Measurements from ENCODE around the gene ANGEL1.

ANGEL1 gene

DNA sequence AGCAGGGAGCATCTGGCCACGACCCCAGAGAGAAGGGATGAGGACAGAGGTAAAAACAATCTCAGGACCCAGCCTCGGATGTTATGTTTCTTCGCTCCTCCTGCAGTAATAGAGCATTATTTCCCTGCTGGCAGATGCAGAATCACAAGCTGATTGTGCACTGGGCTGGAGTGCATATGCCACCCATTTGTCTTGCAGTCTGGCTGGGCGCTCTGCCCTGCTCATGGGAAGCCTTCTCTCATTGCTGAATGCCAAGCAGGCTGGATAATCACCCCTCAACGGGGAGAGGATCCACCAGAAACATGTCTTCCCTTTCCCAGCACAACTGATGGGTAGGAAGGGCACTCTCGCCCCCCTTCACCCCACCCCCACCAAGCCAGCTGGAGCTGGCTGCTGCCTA lies 59.9 kb downstream of the ANGEL1 start:
- TF ChIP-seq NFIC (IDR thresholded peaks at IDR 0.05) = no peak
- no peak for TF ChIP-seq RAD21 (IDR thresholded peaks at IDR 0.05; ENCODE audit: low read depth)
- TF ChIP-seq YY1 (IDR thresholded peaks at IDR 0.05; ENCODE audit: low read depth) = no peak
- TF ChIP-seq TEAD4 (IDR thresholded peaks at IDR 0.05) = no peak
- no peak for TF ChIP-seq ZBTB7A (IDR thresholded peaks at IDR 0.05; ENCODE audit: low read depth)
- TF ChIP-seq MAX (IDR thresholded peaks at IDR 0.05) = no peak
- no peak for TF ChIP-seq FOXM1 (IDR thresholded peaks at IDR 0.05; ENCODE audit: borderline replicate concordance, low read depth)
- no peak for TF ChIP-seq TCF12 (IDR thresholded peaks at IDR 0.05; ENCODE audit: low read depth)
- no peak for TF ChIP-seq USF1 (IDR thresholded peaks at IDR 0.05)
- no peak for TF ChIP-seq REST (IDR thresholded peaks at IDR 0.05; ENCODE audit: low read depth)
- no peak for TF ChIP-seq CREB1 (IDR thresholded peaks at IDR 0.05; ENCODE audit: low read depth)
- no peak for TF ChIP-seq TAF1 (IDR thresholded peaks at IDR 0.05; ENCODE audit: low read depth)
- no peak for TF ChIP-seq EP300 (IDR thresholded peaks at IDR 0.05; ENCODE audit: borderline replicate concordance)
- no peak for TF ChIP-seq CEBPB (IDR thresholded peaks at IDR 0.05)
- TF ChIP-seq EGR1 (IDR thresholded peaks at IDR 0.05) = no peak

DNA sequence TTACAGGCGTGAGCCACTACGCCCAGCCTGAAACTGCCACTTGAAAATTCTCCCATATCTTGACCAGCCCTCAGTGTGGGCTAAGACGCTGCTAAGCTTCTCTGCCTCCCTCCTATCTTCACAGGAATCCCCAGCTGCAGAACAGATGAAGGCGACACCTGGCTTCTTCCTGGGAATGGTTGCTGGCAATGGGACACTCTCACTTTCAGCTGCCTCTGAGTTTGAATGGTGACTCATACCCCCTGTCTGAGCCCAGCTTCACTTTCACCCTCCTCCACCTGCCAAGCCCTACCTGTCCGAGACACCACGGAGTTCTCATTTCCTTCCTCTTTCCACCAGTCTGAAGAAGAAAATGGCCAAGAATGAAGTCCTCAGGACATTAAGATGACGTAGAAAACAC lies 69.7 kb downstream of the ANGEL1 start:
- TF ChIP-seq CEBPB (IDR thresholded peaks at IDR 0.05) = no peak
- no peak for TF ChIP-seq TAF1 (IDR thresholded peaks at IDR 0.05; ENCODE audit: low read depth)
- TF ChIP-seq CREB1 (IDR thresholded peaks at IDR 0.05; ENCODE audit: low read depth) = no peak
- TF ChIP-seq EP300 (IDR thresholded peaks at IDR 0.05; ENCODE audit: borderline replicate concordance) = no peak
- no peak for TF ChIP-seq YY1 (IDR thresholded peaks at IDR 0.05; ENCODE audit: low read depth)
- TF ChIP-seq FOXM1 (IDR thresholded peaks at IDR 0.05; ENCODE audit: borderline replicate concordance, low read depth) = no peak
- no peak for TF ChIP-seq TEAD4 (IDR thresholded peaks at IDR 0.05)
- TF ChIP-seq TCF12 (IDR thresholded peaks at IDR 0.05; ENCODE audit: low read depth) = no peak
- TF ChIP-seq NFIC (IDR thresholded peaks at IDR 0.05) = no peak
- no peak for TF ChIP-seq USF1 (IDR thresholded peaks at IDR 0.05)
- no peak for TF ChIP-seq EGR1 (IDR thresholded peaks at IDR 0.05)
- TF ChIP-seq ZBTB7A (IDR thresholded peaks at IDR 0.05; ENCODE audit: low read depth) = no peak

- TF ChIP-seq CREB1 (IDR thresholded peaks at IDR 0.05; ENCODE audit: low read depth) (no peak), ZBTB7A (IDR thresholded peaks at IDR 0.05; ENCODE audit: low read depth) (no peak), MAX (IDR thresholded peaks at IDR 0.05) (no peak), REST (IDR thresholded peaks at IDR 0.05; ENCODE audit: low read depth) (no peak), YY1 (IDR thresholded peaks at IDR 0.05; ENCODE audit: low read depth) (no peak), NFIC (IDR thresholded peaks at IDR 0.05) (no peak), RAD21 (IDR thresholded peaks at IDR 0.05; ENCODE audit: low read depth) (no peak), CEBPB (IDR thresholded peaks at IDR 0.05) (no peak), USF1 (IDR thresholded peaks at IDR 0.05) (no peak), TAF1 (IDR thresholded peaks at IDR 0.05; ENCODE audit: low read depth) (no peak), FOXM1 (IDR thresholded peaks at IDR 0.05; ENCODE audit: borderline replicate concordance, low read depth) (no peak)
These were observed 70.5 kb downstream of the ANGEL1 start for GRCh38 chr14:76742185-76742584.

DNA sequence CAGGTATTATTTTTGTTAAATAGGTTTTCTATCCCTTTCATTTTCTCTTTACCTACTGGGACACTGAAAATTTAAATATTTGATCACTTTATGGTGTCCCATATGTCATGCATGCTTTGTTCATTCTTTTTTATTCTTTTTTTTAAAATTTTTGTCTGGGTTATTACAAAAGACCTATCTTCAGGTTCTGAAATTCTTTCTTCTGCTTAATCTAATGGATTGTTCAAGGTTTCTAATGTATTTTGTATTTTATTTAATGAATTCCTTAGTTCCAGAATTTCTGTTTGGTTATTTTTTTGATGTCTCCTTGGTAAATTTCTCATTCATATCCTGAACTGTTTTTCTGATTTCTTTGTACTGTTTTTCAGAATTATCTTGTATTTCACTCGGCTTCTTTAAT lies 71.6 kb downstream of the ANGEL1 start:
- no peak for TF ChIP-seq YY1 (IDR thresholded peaks at IDR 0.05; ENCODE audit: low read depth)
- no peak for TF ChIP-seq EGR1 (IDR thresholded peaks at IDR 0.05)
- TF ChIP-seq CREB1 (IDR thresholded peaks at IDR 0.05; ENCODE audit: low read depth) = no peak
- no peak for TF ChIP-seq NFIC (IDR thresholded peaks at IDR 0.05)
- no peak for TF ChIP-seq TEAD4 (IDR thresholded peaks at IDR 0.05)
- TF ChIP-seq FOXM1 (IDR thresholded peaks at IDR 0.05; ENCODE audit: borderline replicate concordance, low read depth) = no peak
- TF ChIP-seq REST (IDR thresholded peaks at IDR 0.05; ENCODE audit: low read depth) = no peak
- no peak for TF ChIP-seq RAD21 (IDR thresholded peaks at IDR 0.05; ENCODE audit: low read depth)
- TF ChIP-seq TAF1 (IDR thresholded peaks at IDR 0.05; ENCODE audit: low read depth) = no peak
- no peak for TF ChIP-seq CEBPB (IDR thresholded peaks at IDR 0.05)
